SK-N-MC (cell line): ENCODE data around the gene OR4K2.
"Not testable (repeated sequence)": the region's sequence is repeated elsewhere in the genome, so short reads cannot be mapped to it uniquely, and the experiment has no call there.

ENCODE experiments used
- EZH2 ChIP-seq: fragments of 200-600 bp; sonication (generic); IDR thresholded peaks from one replicate; pipeline ENCODE4 v1.6.1; 2017; ENCODE audit warnings: antibody characterized with exemption
- POLR2AphosphoS5 ChIP-seq: IDR thresholded peaks from 2 replicates; pipeline ENCODE4 v1.6.1; 2012; ENCODE audit warnings: mild to moderate bottlenecking, low read depth, low read length, borderline replicate concordance

DNA sequence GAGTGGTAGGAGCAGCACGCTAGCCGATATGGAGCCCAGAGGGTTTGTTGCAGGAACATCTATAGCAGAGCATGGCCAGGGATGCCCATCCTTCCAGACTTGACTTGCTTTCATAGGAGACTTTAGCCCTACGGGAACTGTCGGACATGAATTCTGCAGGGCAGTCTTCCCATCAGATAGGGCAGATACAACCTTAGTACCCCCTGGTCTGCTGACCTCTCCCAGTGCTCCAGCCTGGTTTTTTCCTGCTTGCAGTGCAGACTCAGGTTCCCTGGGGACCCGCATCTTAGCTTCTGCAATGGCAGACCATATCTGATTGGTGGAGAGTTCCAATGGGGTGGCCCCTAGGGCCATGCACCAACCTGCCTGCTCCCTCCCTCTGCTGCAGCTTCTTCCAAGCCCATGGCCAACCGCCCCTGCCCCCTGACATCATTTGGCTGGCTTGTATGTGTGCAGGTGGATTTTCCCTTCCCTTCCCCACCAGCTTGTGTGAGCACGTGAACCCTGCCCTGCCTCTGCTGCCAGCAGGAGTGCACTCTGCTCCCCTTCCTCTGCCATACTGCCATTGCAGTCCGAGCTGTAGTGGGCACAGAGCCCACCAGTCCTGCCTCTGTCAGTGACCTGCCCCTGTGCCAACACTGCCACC lies 40.6 kb upstream of the OR4K2 start:
- TF ChIP-seq POLR2AphosphoS5, EZH2: not testable (repeated sequence)
